GM23248 (cell line): ENCODE data around the gene MSMO1. TPM values are rescaled to one million over a fixed set of nuclear protein-coding genes. Genes with fewer than 3 reads are reported as not detected.

Source experiments
- DNase-seq: peaks from one replicate; pipeline ENCODE4 v3.0.0-alpha.2; 2015
- H2AFZ ChIP-seq: fragments of 200-600 bp; sonication (generic); 2 replicates; pipeline ENCODE4 v1.6.1; 2016; ENCODE audit warnings: antibody characterized with exemption
- H3F3A ChIP-seq: fragments of 200-600 bp; sonication (generic); 2 replicates; pipeline ENCODE4 v1.6.1; 2016; ENCODE audit warnings: mild to moderate bottlenecking, antibody characterized with exemption, mixed run types; ENCODE audit not compliant: insufficient read depth
- H3K27ac ChIP-seq: fragments of 200-600 bp; sonication (generic); 2 replicates; pipeline ENCODE4 v1.5.1; 2016; ENCODE audit warnings: mild to moderate bottlenecking
- H3K27me3 ChIP-seq: fragments of 200-600 bp; sonication (generic); replicated peaks from 2 replicates; pipeline ENCODE4 v1.6.1; 2016; ENCODE audit warnings: mild to moderate bottlenecking; ENCODE audit not compliant: insufficient read depth
- H3K36me3 ChIP-seq: fragments of 200-600 bp; sonication (generic); 2 replicates; pipeline ENCODE4 v1.6.1; 2016; ENCODE audit warnings: low read depth, mild to moderate bottlenecking
- H3K4me1 ChIP-seq: fragments of 200-600 bp; sonication (generic); 2 replicates; pipeline ENCODE4 v1.6.1; 2016; ENCODE audit warnings: mild to moderate bottlenecking; ENCODE audit not compliant: insufficient read depth
- H3K4me2 ChIP-seq: fragments of 200-600 bp; sonication (generic); one replicate; pipeline ENCODE4 v1.6.1; 2016; ENCODE audit warnings: mild to moderate bottlenecking; ENCODE audit not compliant: unreplicated experiment
- H3K4me3 ChIP-seq: fragments of 200-600 bp; sonication (generic); 2 replicates; pipeline ENCODE4 v1.5.1; 2016; ENCODE audit warnings: mild to moderate bottlenecking
- H3K79me2 ChIP-seq: fragments of 200-600 bp; sonication (generic); 2 replicates; pipeline ENCODE4 v1.6.1; 2016; ENCODE audit warnings: mild to moderate bottlenecking; ENCODE audit not compliant: insufficient read depth
- H3K9ac ChIP-seq: fragments of 200-600 bp; sonication (generic); 2 replicates; pipeline ENCODE4 v1.6.1; 2016; ENCODE audit warnings: mild to moderate bottlenecking
- H3K9me2 ChIP-seq: fragments of 200-600 bp; sonication (generic); 2 replicates; pipeline ENCODE4 v1.6.1; 2016; ENCODE audit warnings: mixed run types, mild to moderate bottlenecking, moderate library complexity; ENCODE audit not compliant: insufficient read depth
- H3K9me3 ChIP-seq: fragments of 200-600 bp; sonication (generic); one replicate; pipeline ENCODE4 v1.6.1; 2017; ENCODE audit warnings: low read depth
- H4K20me1 ChIP-seq: fragments of 200-600 bp; sonication (generic); 2 replicates; pipeline ENCODE4 v1.6.0; 2016; ENCODE audit not compliant: insufficient read depth
- EZH2 ChIP-seq: fragments of 200-600 bp; sonication (generic); IDR thresholded peaks from 2 replicates; pipeline ENCODE4 v1.6.1; 2018; ENCODE audit warnings: antibody characterized with exemption, mild to moderate bottlenecking; ENCODE audit not compliant: insufficient read depth, poor library complexity, severe bottlenecking
- EZH2phosphoT487 ChIP-seq: fragments of 200-600 bp; sonication (generic); IDR thresholded peaks from 2 replicates; pipeline ENCODE4 v1.6.1; 2018; ENCODE audit warnings: antibody characterized with exemption, moderate library complexity, mild to moderate bottlenecking, low read depth; ENCODE audit not compliant: insufficient read depth
- WGBS, 2 experiments: methylation state at CpG; one replicate each; pipeline ENCODE4 v1.1.6; 2015 to 2017; ENCODE audit warnings: low lambda C conversion rate in 2 of 2, low coverage in 1 of 2; ENCODE audit errors: missing lambda C conversion rate in 2 of 2; 5-methylcytosine and 5-hydroxymethylcytosine counted together
- in situ Hi-C: fragments of 300-500 bp; cut with MboI; formaldehyde crosslinking; loops from 2 replicates; pipeline ENCODE4 v1.15.0; 2020
- polyA plus RNA-seq: library from polyadenylated mRNA; unstranded; fragments of >200 nt; fragmentation: Nextera tagmentation; extraction: Ambion mirVana; gene quantifications from 2 replicates; pipeline ENCODE4 v1.2.1, GENCODE V29; 2016
- total RNA-seq: library from RNA; depleted of rRNA; stranded (reverse); fragments of >200 nt; shearing (Covaris generic); gene quantifications from 2 replicates; pipeline ENCODE4 v1.2.3, GENCODE V29; 2014

The MSMO1 gene
- total and polyA plus RNA-seq, 2 experiments from 2014 or later: 72.2 to 72.7 TPM

DNA sequence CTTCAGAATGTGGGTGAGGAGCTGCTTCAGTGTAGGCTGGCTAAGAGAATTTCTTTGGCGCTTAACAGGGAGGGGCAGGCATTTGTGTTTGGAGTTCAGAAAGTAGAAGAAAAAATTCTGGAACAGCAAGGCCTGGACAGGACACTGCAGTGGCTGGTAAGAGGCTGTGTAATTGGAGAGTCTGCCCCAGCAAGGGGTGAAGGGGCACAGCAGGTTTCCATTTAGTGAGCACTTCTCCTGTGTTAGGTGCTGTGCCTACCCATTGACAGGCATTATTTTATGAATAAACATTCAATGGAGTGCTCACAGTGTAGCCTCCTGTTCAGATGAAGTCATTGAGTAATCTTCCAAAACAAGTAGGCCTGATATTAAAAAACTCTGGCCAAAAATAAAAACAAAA lies 40.6 kb downstream of the MSMO1 start:
- H3K36me3 ChIP-seq: no peaks in the 10 kb centered on the region
- 50 to 62% methylated on average over 1 of the region's 1 CpG for WGBS, 2 experiments
- no peak for TF ChIP-seq EZH2
- TF ChIP-seq EZH2phosphoT487: no peak
- H3K9ac ChIP-seq: no peak overlapping the region
- no peaks in the 10 kb centered on the region for H3K9me2 ChIP-seq
- H3K4me1 ChIP-seq: peaks cover 12% of the 10 kb centered on the region
- no peak for DNase-seq
- H2AFZ ChIP-seq: no peak overlapping the region
- H3K9me3 ChIP-seq: no peaks in the 10 kb centered on the region
- H3K4me3 ChIP-seq: no peak overlapping the region
- in situ Hi-C loops: loop anchor here (10.0 kb wide), 1 partner anchor 97 kb away; no protein-coding TSS in a partner anchor
- H3K4me2 ChIP-seq: no peak overlapping the region
- H3K27me3 ChIP-seq: no peaks in the 10 kb centered on the region
- no peaks in the 10 kb centered on the region for H3K79me2 ChIP-seq
- H3F3A ChIP-seq: peaks cover 12% of the 10 kb centered on the region
- H3K27ac ChIP-seq: no peak overlapping the region
- no peaks in the 10 kb centered on the region for H4K20me1 ChIP-seq

DNA sequence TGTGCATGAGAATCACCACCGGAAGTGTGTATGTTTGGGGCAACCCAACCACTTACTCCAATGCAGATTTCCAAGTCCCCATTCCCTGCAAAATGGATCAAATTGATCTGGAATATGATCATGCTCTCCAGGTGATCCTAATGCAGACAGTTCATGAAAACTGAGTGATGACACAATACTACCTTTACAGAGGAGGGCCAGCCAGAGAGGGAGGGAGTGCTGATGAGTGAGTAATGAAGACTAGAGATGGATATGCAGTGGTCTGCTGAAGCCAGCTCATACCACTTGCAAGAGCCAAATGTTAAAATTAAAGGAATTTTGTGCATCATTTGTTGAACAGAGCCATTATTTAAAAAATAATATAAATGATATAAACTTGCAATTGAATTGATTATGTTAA lies 41.1 kb downstream of the MSMO1 start:
- H3K4me3 ChIP-seq: no peak overlapping the region
- no peak overlapping the region for H3K27ac ChIP-seq
- no peaks in the 10 kb centered on the region for H3K79me2 ChIP-seq
- H3K9ac ChIP-seq: no peak overlapping the region
- no peak overlapping the region for H2AFZ ChIP-seq
- no peaks in the 10 kb centered on the region for H4K20me1 ChIP-seq
- no peak for DNase-seq
- H3K36me3 ChIP-seq: no peaks in the 10 kb centered on the region
- H3K9me2 ChIP-seq: no peaks in the 10 kb centered on the region
- H3K4me1 ChIP-seq: peaks cover 12% of the 10 kb centered on the region
- no peaks in the 10 kb centered on the region for H3K27me3 ChIP-seq
- TF ChIP-seq EZH2phosphoT487 (no peak), EZH2 (no peak)
- no peaks in the 10 kb centered on the region for H3K9me3 ChIP-seq
- H3F3A ChIP-seq: peaks cover 12% of the 10 kb centered on the region
- WGBS, 2 experiments: 100% methylated on average over 1 of the region's 1 CpG
- in situ Hi-C loops: loop anchor here (10.0 kb wide), 1 partner anchor 96 kb away; no protein-coding TSS in a partner anchor
- H3K4me2 ChIP-seq: no peak overlapping the region

DNA sequence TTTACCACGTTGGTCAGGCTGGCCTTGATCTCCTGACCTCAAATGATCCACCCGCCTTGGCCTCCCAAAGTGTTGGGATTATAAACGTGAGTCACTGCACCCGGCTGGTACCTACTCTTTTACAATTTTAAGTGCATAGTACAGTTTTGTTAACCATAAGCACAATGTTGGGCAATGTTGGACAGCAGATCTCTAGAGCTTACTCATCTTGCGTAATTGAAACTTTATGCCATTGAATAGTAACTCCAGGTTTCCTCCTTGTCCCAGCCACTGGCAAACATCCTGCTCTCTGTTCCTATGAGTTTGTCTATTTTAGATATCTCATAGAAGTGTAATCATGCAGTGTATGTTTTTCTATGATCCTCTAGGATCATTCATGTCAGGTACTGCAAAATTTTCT lies 42.1 kb downstream of the MSMO1 start:
- Histone ChIP-seq H3K4me2 (no peak overlapping the region), H3K9me2 (no peaks in the 10 kb centered on the region), H3K4me3 (no peak overlapping the region), H4K20me1 (no peaks in the 10 kb centered on the region), H3F3A (peaks cover 12% of the 10 kb centered on the region), H3K9me3 (no peaks in the 10 kb centered on the region), H3K9ac (no peak overlapping the region), H3K4me1 (peaks cover 6% of the 10 kb centered on the region; the same call in 1 of the 2 replicates), H3K36me3 (no peaks in the 10 kb centered on the region), H3K27ac (no peak overlapping the region), H2AFZ (no peak overlapping the region), H3K27me3 (no peaks in the 10 kb centered on the region), H3K79me2 (no peaks in the 10 kb centered on the region)
- peak; percentile 70 for DNase-seq
- WGBS, 2 experiments: 46 to 48% methylated on average over 5 of the region's 5 CpGs
- no peak for TF ChIP-seq EZH2phosphoT487
- TF ChIP-seq EZH2: no peak
- in situ Hi-C loops: loop anchor here (10.0 kb wide), 1 partner anchor 95 kb away; no protein-coding TSS in a partner anchor

DNA sequence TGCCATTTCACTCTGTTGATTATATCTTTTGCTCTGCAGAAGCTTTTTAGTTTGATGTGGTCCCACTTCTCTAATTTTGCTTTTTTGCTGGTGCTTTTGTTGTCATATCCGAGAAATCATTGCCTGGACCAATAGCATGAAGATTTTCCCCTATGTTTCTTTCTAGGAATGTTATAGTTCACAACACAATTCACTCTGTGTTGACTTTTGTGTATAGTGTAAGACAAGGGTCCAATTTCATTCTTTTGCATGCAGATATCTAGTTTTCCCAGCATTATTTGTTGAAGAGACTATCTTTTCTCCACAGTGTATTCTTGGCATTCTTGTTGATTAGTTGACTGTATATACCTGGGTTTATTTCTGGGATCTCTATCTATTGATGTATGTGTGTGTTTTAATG lies 43.1 kb downstream of the MSMO1 start:
- H3K4me3 ChIP-seq: no peak overlapping the region
- no peaks in the 10 kb centered on the region for H3K9me3 ChIP-seq
- no peak overlapping the region for H2AFZ ChIP-seq
- no peak overlapping the region for H3K27ac ChIP-seq
- no peak for DNase-seq
- H3K9ac ChIP-seq: no peak overlapping the region
- in situ Hi-C loops: no loop called here
- H3K79me2 ChIP-seq: no peaks in the 10 kb centered on the region
- H3K4me1 ChIP-seq: no peaks in the 10 kb centered on the region
- H3F3A ChIP-seq: 0 out of 2 replicates have a peak, but pooled peaks cover 4% of the 10 kb centered on the region
- H3K4me2 ChIP-seq: no peak overlapping the region
- no peaks in the 10 kb centered on the region for H4K20me1 ChIP-seq
- no peaks in the 10 kb centered on the region for H3K27me3 ChIP-seq
- TF ChIP-seq EZH2phosphoT487 (no peak), EZH2 (no peak)
- no peaks in the 10 kb centered on the region for H3K9me2 ChIP-seq
- WGBS, 2 experiments: 66 to 78% methylated on average over 1 of the region's 1 CpG
- H3K36me3 ChIP-seq: no peaks in the 10 kb centered on the region
